Endothelial cell of umbilical vein (primary cell): ENCODE results near the gene ABCC2. TPM values are rescaled to one million over a fixed set of nuclear protein-coding genes. Genes with fewer than 3 reads are reported as not detected.

Source experiments
- BruUV-seq: library from RNA; stranded (reverse); fragments of 400-500 nt; replicated peaks from 2 replicates; lab custom pipeline; 2021; lab: Mats Ljungman, UMichigan
- CTCF ChIA-PET: fragments of 300-600, 350-600 bp; sonication (Branson Sonifier 250); formaldehyde crosslinking; loops from one replicate; lab custom pipeline; 2021; ENCODE audit warnings: antibody characterized with exemption, inconsistent platforms; lab: Charles Lee
- POLR2A ChIA-PET: fragments of 300-600, 350-600 bp; sonication (Branson Sonifier 250); formaldehyde crosslinking; loops from one replicate; lab custom pipeline; 2021; ENCODE audit warnings: antibody characterized with exemption, inconsistent platforms; lab: Charles Lee
- DNase-seq: peaks from one replicate; pipeline ENCODE4 v3.0.0-alpha.2; 2011; ENCODE audit warnings: low read depth, low spot score
- FAIRE-seq: peaks from 2 replicates; lab custom pipeline; 2011; peaks lifted over from hg19 to GRCh38; lab: Jason Lieb, UNC
- H2AFZ ChIP-seq: 2 replicates; pipeline ENCODE4 v1.6.0; 2012; ENCODE audit warnings: low read depth, low read length, control low read depth, inconsistent platforms
- H3K27ac ChIP-seq: 2 replicates; pipeline ENCODE4 v1.5.1; 2011; ENCODE audit warnings: low read depth, mild to moderate bottlenecking, control low read depth, low read length, moderate library complexity; ENCODE audit not compliant: insufficient read depth
- H3K27me3 ChIP-seq, 2 experiments: 2 replicates each; pipeline versions ENCODE4 v1.6.0 to v1.6.1; 2011; ENCODE audit warnings: low read length in 2 of 2, mixed read lengths in 1 of 2; ENCODE audit not compliant: control insufficient read depth in 2 of 2, insufficient read depth in 2 of 2
- H3K36me3 ChIP-seq, 2 experiments: 2 replicates in 1 of 2; 3 replicates in 1 of 2; pipeline ENCODE4 v1.5.1; 2011; ENCODE audit warnings: low read length in 2 of 2, mild to moderate bottlenecking in 1 of 2, moderate library complexity in 1 of 2; ENCODE audit not compliant: control insufficient read depth in 2 of 2, insufficient read depth in 2 of 2; ENCODE audit errors: extremely low read depth in 1 of 2
- H3K4me1 ChIP-seq: 3 replicates; pipeline ENCODE4 v1.5.1; 2011; ENCODE audit warnings: mild to moderate bottlenecking, low read length; ENCODE audit not compliant: control insufficient read depth, insufficient read depth; ENCODE audit errors: extremely low read depth
- H3K4me2 ChIP-seq: 2 replicates; pipeline ENCODE4 v1.6.1; 2011; ENCODE audit warnings: low read length, control low read depth, mixed read lengths; ENCODE audit not compliant: insufficient read depth
- H3K4me3 ChIP-seq, 3 experiments: fragments of 200-600 bp in 1 of 3; sonication (generic), shearing (Covaris generic) in 1 of 3; replicated peaks in 1 of 3; 2 replicates each; pipeline ENCODE4 v1.5.1; 2011 to 2016; ENCODE audit warnings: control low read depth in 3 of 3, low read length in 3 of 3, mild to moderate bottlenecking in 2 of 3, inconsistent platforms in 1 of 3, low read depth in 1 of 3, moderate library complexity in 1 of 3; ENCODE audit not compliant: insufficient read depth in 1 of 3
- H3K79me2 ChIP-seq: 2 replicates; pipeline ENCODE4 v1.6.0; 2012; ENCODE audit warnings: low read length, inconsistent platforms; ENCODE audit not compliant: control insufficient read depth, insufficient read depth
- H3K9ac ChIP-seq: replicated peaks from 2 replicates; pipeline ENCODE3; 2011; ENCODE audit warnings: low read length, control low read depth; ENCODE audit not compliant: insufficient read depth; ENCODE audit errors: extremely low read depth
- H3K9me1 ChIP-seq: replicated peaks from 3 replicates; pipeline ENCODE4 v1.6.0; 2011; ENCODE audit warnings: mild to moderate bottlenecking, low read length; ENCODE audit not compliant: control insufficient read depth, insufficient read depth; ENCODE audit errors: extremely low read depth
- H3K9me3 ChIP-seq: replicated peaks from 2 replicates; pipeline ENCODE4 v1.5.1; 2012; ENCODE audit warnings: low read length, inconsistent platforms; ENCODE audit not compliant: control insufficient read depth, insufficient read depth
- H4K20me1 ChIP-seq: replicated peaks from 2 replicates; pipeline ENCODE3; 2011; ENCODE audit warnings: mild to moderate bottlenecking, low read length; ENCODE audit not compliant: control insufficient read depth, insufficient read depth; ENCODE audit errors: extremely low read depth
- EZH2 ChIP-seq: IDR thresholded peaks from 2 replicates; pipeline ENCODE4 v1.6.1; 2012; ENCODE audit warnings: borderline replicate concordance, low read depth, mild to moderate bottlenecking, moderate library complexity, low read length, inconsistent platforms; ENCODE audit not compliant: severe bottlenecking
- FOS ChIP-seq: IDR thresholded peaks from 2 replicates; pipeline ENCODE4 v1.6.1; 2011; ENCODE audit warnings: mild to moderate bottlenecking, low read length, moderate library complexity, borderline replicate concordance; ENCODE audit not compliant: insufficient read depth
- GATA2 ChIP-seq: IDR thresholded peaks from 2 replicates; pipeline ENCODE4 v1.7.0; 2011; ENCODE audit warnings: low read depth, mild to moderate bottlenecking, moderate library complexity, mixed read lengths, low read length; ENCODE audit not compliant: insufficient read length, insufficient read depth
- JUN ChIP-seq: IDR thresholded peaks from 2 replicates; pipeline ENCODE4 v1.6.1; 2011; ENCODE audit warnings: borderline replicate concordance, low read depth; ENCODE audit not compliant: insufficient read length, insufficient read depth
- MYC ChIP-seq: IDR thresholded peaks from one replicate; pipeline ENCODE4 v1.6.1; 2011; ENCODE audit warnings: mild to moderate bottlenecking, low read depth, low read length
- POLR2A ChIP-seq: IDR thresholded peaks from 2 replicates; pipeline ENCODE4 v1.6.1; 2012; ENCODE audit warnings: low read depth, mild to moderate bottlenecking, control low read depth, low read length
- POLR2AphosphoS5 ChIP-seq: IDR thresholded peaks from 2 replicates; pipeline ENCODE4 v1.6.1; 2012; ENCODE audit warnings: low read depth, mild to moderate bottlenecking, control low read depth, low read length, moderate library complexity; ENCODE audit not compliant: insufficient read depth
- dilution Hi-C: fragments of 300-500 bp; cut with MboI; formaldehyde crosslinking; loops from one replicate; pipeline ENCODE4 v1.15.0; 2019; ENCODE audit warnings: low sequenced_read_pairs; ENCODE audit not compliant: extremely low pct_ligation_motif_present
- intact Hi-C: fragments of 100-400 bp; cut with micrococcal nuclease; formaldehyde crosslinking; loops from one replicate; pipeline ENCODE4 v1.10.0; 2022
- polyA plus RNA-seq, 4 experiments: library from polyadenylated mRNA; depleted of rRNA in 3 of 4; stranded (reverse) in 3 of 4; unstranded in 1 of 4; fragments of >200 nt; gene quantifications; 2 replicates each; pipeline versions ENCODE4 v1.2.1 to v1.2.3, GENCODE V29; 2011 to 2012; ENCODE audit warnings: missing spikeins in 1 of 4
- total RNA-seq: library from RNA; stranded (reverse); gene quantifications from 2 replicates; pipeline ENCODE4 v1.2.3, GENCODE V29; 2021
- TF ChIP-seq, protein P1 (sequence below): IDR thresholded peaks from 2 replicates; pipeline ENCODE4 v1.6.1; 2011; ENCODE audit not compliant: insufficient read depth, insufficient read length
- TF ChIP-seq, protein P2 (sequence below), 2 donors: IDR thresholded peaks; 1 replicate in 1 of 2; 2 replicates in 1 of 2; pipeline ENCODE4 v1.5.1; 2011; ENCODE audit warnings: low read length in 2 of 2, mild to moderate bottlenecking in 2 of 2, moderate library complexity in 2 of 2, control low read depth in 1 of 2, inconsistent platforms in 1 of 2, low read depth in 1 of 2; ENCODE audit not compliant: insufficient read depth in 1 of 2; ENCODE audit errors: extremely low read depth in 1 of 2

Gene ABCC2
- total and polyA plus RNA-seq, 2 donors (not counting 3 experiments of a cell fraction or from before 2014, with no cell fraction given): 1.5 to 3.3 TPM

DNA sequence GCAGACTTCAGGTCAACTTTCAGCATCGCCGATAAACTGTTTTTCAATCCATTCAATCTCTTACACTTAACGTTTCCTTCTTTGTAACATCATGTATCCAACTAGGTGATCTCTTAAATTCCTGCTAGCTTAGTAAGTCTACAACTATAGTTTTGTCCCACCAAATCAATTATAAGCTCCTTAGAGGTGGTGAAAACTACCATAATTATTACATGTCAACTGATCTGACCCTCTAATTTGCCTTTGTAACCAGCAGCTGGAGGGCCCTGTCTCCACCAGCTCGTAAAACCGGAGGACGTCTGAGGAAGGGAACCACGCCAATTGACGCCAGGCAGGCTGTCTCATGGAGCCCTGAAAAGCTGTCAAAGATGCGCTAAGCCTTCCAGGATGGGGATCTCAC, 113.4 kb downstream of the ABCC2 start:
- Histone ChIP-seq H3K36me3 (peaks cover 38 to 39% of the 10 kb centered on the region in 2 experiments), H3K79me2 (peaks cover 15% of the 10 kb centered on the region), H3K4me2 (no peak overlapping the region), H3K9ac (no peak overlapping the region), H4K20me1 (no peaks in the 10 kb centered on the region), H3K27ac (no peak overlapping the region), H3K9me3 (no peaks in the 10 kb centered on the region), H2AFZ (no peak overlapping the region), H3K4me3 (no peak overlapping the region), H3K4me1 (no peaks in the 10 kb centered on the region), H3K27me3 (no peaks in the 10 kb centered on the region), H3K9me1 (no peaks in the 10 kb centered on the region)
- TF ChIP-seq POLR2A: no peak
- no peak for TF ChIP-seq EZH2
- TF ChIP-seq FOS: no peak
- TF ChIP-seq, protein P1, sequence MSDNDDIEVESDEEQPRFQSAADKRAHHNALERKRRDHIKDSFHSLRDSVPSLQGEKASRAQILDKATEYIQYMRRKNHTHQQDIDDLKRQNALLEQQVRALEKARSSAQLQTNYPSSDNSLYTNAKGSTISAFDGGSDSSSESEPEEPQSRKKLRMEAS: no peak
- no peak for TF ChIP-seq JUN
- TF ChIP-seq GATA2: no peak
- TF ChIP-seq, protein P2, sequence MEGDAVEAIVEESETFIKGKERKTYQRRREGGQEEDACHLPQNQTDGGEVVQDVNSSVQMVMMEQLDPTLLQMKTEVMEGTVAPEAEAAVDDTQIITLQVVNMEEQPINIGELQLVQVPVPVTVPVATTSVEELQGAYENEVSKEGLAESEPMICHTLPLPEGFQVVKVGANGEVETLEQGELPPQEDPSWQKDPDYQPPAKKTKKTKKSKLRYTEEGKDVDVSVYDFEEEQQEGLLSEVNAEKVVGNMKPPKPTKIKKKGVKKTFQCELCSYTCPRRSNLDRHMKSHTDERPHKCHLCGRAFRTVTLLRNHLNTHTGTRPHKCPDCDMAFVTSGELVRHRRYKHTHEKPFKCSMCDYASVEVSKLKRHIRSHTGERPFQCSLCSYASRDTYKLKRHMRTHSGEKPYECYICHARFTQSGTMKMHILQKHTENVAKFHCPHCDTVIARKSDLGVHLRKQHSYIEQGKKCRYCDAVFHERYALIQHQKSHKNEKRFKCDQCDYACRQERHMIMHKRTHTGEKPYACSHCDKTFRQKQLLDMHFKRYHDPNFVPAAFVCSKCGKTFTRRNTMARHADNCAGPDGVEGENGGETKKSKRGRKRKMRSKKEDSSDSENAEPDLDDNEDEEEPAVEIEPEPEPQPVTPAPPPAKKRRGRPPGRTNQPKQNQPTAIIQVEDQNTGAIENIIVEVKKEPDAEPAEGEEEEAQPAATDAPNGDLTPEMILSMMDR (IDR thresholded peaks at IDR 0.05; ENCODE audit: extremely low read depth in 1 of 2, insufficient read depth in 1 of 2, low read depth in 1 of 2, low read length in 2 of 2): no peak
- no peak for TF ChIP-seq POLR2AphosphoS5
- TF ChIP-seq MYC: no peak
- dilution Hi-C loops: no loop called here
- BruUV-seq: no TSS peak
- no peak for DNase-seq
- no peak for FAIRE-seq
- CTCF ChIA-PET: interaction anchor here (1.1 to 3.5 kb wide), 9 partner anchors 11 to 205 kb away, joined by 3 to 18 read pairs (median 4); partner anchors contain the start of gene DNMBP
- POLR2A ChIA-PET: no interaction called here
- intact Hi-C loops: no loop called here

Other genes with a start within 250 kb of the ABCC2 start
- gene NKX2-3, start 249.7 kb upstream of the ABCC2 start, total RNA-seq: not detected in 2 replicates
- not detected in 2 replicates for gene NKX2-3, start 249.7 kb upstream of the ABCC2 start, polyA plus RNA-seq
- gene SLC25A28, start 162.2 kb upstream of the ABCC2 start, total RNA-seq: 32.6 and 33.7 TPM in 2 replicates
- 38.8 and 39.6 TPM in 2 replicates for gene SLC25A28, start 162.2 kb upstream of the ABCC2 start, polyA plus RNA-seq
- 18.5 and 20.6 TPM in 2 replicates for gene ENTPD7, start 123.1 kb upstream of the ABCC2 start, total RNA-seq
- 8.8 and 10.1 TPM in 2 replicates for gene ENTPD7, start 123.1 kb upstream of the ABCC2 start, polyA plus RNA-seq
- 31.7 and 34.6 TPM in 2 replicates for gene COX15, start 50.5 kb upstream of the ABCC2 start, total RNA-seq
- gene COX15, start 50.5 kb upstream of the ABCC2 start, polyA plus RNA-seq: 13.7 and 16.6 TPM in 2 replicates
- gene CUTC, start 50.4 kb upstream of the ABCC2 start, total RNA-seq: 17.7 and 20.4 TPM in 2 replicates
- gene CUTC, start 50.4 kb upstream of the ABCC2 start, polyA plus RNA-seq: 14.4 and 23.1 TPM in 2 replicates
- gene DNMBP, start 227.3 kb downstream of the ABCC2 start, total RNA-seq: 53.4 and 56.1 TPM in 2 replicates
- 28.0 and 32.0 TPM in 2 replicates for gene DNMBP, start 227.3 kb downstream of the ABCC2 start, polyA plus RNA-seq